IPS DF 6.9 (cell line): ENCODE results near the gene CARD11.
"Not testable (repeated sequence)": the region's sequence is repeated elsewhere in the genome, so short reads cannot be mapped to it uniquely, and the experiment has no call there.

Experiments
- DNase-seq: peaks from one replicate; pipeline ENCODE4 v3.0.0-alpha.2; 2013; ENCODE audit warnings: low read depth, low spot score
- H3K27ac ChIP-seq: one replicate; pipeline ENCODE4 v1.5.1; 2013; ENCODE audit warnings: low read length, control low read depth
- H3K27me3 ChIP-seq: 2 replicates; pipeline ENCODE4 v1.6.1; 2013; ENCODE audit warnings: mild to moderate bottlenecking, low read length; ENCODE audit not compliant: control insufficient read depth, insufficient read depth
- H3K36me3 ChIP-seq: 2 replicates; pipeline ENCODE4 v1.6.1; 2013; ENCODE audit warnings: low read length; ENCODE audit not compliant: control insufficient read depth, insufficient read depth
- H3K4me1 ChIP-seq: 2 replicates; pipeline ENCODE4 v1.6.1; 2013; ENCODE audit warnings: low read length; ENCODE audit not compliant: control insufficient read depth, insufficient read depth
- H3K4me3 ChIP-seq: 2 replicates; pipeline ENCODE4 v1.5.1; 2013; ENCODE audit warnings: mild to moderate bottlenecking, low read length
- H3K9me3 ChIP-seq: 2 replicates; pipeline ENCODE4 v1.6.1; 2013; ENCODE audit warnings: low read length, inconsistent platforms; ENCODE audit not compliant: control insufficient read depth, insufficient read depth
- WGBS: extraction: QIAGEN DNeasy Blood & Tissue Kit; methylation state at CpG from one replicate; pipeline ENCODE4 v1.1.7; 2013; ENCODE audit warnings: mixed read lengths, missing lambda C conversion rate; ENCODE audit not compliant: insufficient read length, insufficient coverage; 5-methylcytosine and 5-hydroxymethylcytosine counted together

The CARD11 gene

DNA sequence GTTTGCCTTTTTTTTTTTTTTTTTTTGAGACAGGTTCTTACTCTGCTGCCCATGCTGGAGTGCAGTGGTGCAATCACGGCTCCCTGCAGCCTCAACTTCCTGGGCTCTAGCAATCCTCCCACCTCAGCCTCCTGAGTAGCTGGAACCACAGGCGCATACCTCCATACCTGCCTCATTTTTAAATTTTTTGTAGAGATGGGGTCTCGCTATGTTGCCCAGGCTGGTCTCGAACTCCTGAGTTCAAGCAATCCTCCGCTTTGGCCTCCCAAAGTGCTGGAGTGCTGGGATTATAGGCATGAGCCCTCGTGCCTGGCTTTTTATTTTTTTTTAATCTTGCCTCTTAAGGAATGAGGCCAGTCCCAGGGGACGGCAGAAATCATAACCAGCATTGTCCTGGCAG lies 5.7 kb downstream of the CARD11 start:
- not testable (repeated sequence) for DNase-seq, H3K36me3 ChIP-seq, H3K27ac ChIP-seq, H3K9me3 ChIP-seq, H3K4me3 ChIP-seq, H3K4me1 ChIP-seq, H3K27me3 ChIP-seq
- WGBS: no CpG with 5 or more reads among the region's 7 CpGs

DNA sequence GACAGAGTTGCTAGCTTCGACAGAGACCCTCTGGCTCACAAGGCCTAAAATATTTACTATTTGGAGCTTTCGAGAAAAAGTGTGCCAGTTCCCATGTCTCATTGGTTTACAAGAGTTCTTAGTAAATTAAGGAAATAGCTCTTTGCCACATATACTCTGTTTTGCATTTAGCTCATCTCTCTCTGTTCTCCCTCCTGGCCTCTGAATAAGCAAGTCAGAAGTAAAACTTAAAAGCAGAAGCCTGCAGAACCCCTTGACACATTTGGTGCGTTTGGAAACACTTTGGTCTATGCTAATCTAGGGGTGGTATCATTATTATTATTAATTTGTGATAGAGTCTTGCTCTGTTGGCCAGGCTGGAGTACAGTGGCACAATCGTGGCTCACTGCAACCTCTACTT lies 6.4 kb downstream of the CARD11 start:
- no peaks in the 10 kb centered on the region for H3K4me1 ChIP-seq
- WGBS: no CpG with 5 or more reads among the region's 4 CpGs
- no peak for DNase-seq
- no peaks in the 10 kb centered on the region for H3K27me3 ChIP-seq
- H3K9me3 ChIP-seq: no peaks in the 10 kb centered on the region
- no peak overlapping the region for H3K4me3 ChIP-seq
- no peak overlapping the region for H3K27ac ChIP-seq
- no peaks in the 10 kb centered on the region for H3K36me3 ChIP-seq

DNA sequence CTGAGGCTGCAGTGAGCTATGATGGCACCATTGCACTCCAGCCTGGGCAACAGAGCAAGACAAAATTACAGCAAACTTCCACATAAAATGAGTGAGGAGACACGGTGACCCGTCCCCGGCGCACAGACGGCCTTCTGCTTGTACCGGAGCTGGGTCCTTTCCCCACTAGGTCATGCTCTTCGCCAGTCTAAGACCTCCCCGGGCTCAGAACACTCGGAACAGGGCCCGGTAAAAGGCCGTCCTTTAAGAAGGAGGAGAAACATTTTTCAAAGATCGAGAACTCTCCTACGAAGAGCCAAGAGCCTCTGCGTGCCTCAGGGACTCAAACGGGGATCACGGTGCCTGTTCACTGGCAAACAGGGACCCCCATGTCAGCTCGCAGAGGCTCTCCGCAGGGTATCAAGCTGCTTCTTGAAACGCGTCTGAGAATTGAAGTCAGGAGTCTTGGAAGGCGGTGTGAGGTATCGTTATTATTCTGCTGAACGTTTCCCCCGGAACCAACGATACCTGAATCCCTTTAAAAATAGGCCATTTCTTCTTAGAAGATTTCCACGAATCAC lies 9.0 kb downstream of the CARD11 start:
- no peaks in the 10 kb centered on the region for H3K4me1 ChIP-seq
- H3K27me3 ChIP-seq: no peaks in the 10 kb centered on the region
- no peak overlapping the region for H3K4me3 ChIP-seq
- no CpG with 5 or more reads among the region's 26 CpGs for WGBS
- no peaks in the 10 kb centered on the region for H3K36me3 ChIP-seq
- H3K27ac ChIP-seq: no peak overlapping the region
- H3K9me3 ChIP-seq: no peaks in the 10 kb centered on the region
- DNase-seq: no peak

DNA sequence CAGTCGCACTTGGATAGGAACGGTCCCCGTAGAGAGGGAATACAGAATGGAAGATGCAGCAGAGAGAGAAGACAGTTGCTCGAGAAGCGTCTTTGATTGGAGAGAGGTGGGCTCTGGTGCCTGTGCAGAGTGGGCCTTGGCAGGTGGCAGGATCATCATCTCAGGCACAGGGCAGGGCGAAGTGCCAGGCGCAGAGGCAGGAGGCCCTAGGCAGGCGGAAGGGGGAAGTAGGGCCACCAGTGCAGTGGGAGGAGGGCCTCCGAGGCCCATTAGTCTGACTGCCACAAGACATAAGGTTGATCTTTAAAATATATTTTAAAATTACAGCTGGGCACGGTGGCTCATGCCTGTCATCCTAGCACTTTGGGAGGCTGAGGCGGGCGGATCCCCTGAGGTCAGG lies 10.1 kb downstream of the CARD11 start:
- Histone ChIP-seq H3K27me3 (no peaks in the 10 kb centered on the region), H3K36me3 (no peaks in the 10 kb centered on the region), H3K4me3 (no peak overlapping the region), H3K4me1 (no peaks in the 10 kb centered on the region), H3K27ac (no peak overlapping the region), H3K9me3 (no peaks in the 10 kb centered on the region)
- no CpG with 5 or more reads among the region's 12 CpGs for WGBS
- no peak for DNase-seq

DNA sequence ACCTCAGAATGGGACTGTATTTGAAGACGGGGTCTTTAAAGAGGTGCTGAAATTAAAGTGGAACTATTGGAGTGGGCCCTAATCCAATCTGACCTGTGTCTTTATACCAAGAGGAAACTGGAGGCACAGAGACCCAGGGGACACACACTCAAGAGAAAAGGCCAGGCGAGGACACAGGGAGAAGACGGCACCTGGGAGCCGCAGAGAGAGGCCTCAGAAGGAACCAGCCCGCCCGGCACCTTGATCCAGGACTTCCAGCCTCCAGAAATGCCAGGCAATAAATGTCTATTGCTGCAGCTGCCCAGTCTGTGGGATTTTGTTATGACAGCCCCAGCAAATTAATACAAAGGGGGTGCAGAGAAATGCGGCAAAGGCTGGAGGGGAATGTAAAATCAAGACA lies 10.5 kb downstream of the CARD11 start:
- DNase-seq: no peak
- Histone ChIP-seq H3K4me1 (no peaks in the 10 kb centered on the region), H3K27me3 (no peaks in the 10 kb centered on the region), H3K27ac (no peak overlapping the region), H3K4me3 (no peak overlapping the region), H3K36me3 (no peaks in the 10 kb centered on the region), H3K9me3 (no peaks in the 10 kb centered on the region)
- no CpG with 5 or more reads among the region's 7 CpGs for WGBS

GRCh38 chr7:3032256-3032655 lies 11.4 kb downstream of the CARD11 start:
- DNase-seq: no peak
- Histone ChIP-seq H3K36me3 (no peaks in the 10 kb centered on the region), H3K27me3 (no peaks in the 10 kb centered on the region), H3K27ac (no peak overlapping the region), H3K4me3 (no peak overlapping the region), H3K4me1 (no peaks in the 10 kb centered on the region), H3K9me3 (no peaks in the 10 kb centered on the region)
- WGBS: no CpG with 5 or more reads among the region's 4 CpGs

GRCh38 chr7:3029138-3029537 lies 14.5 kb downstream of the CARD11 start:
- Histone ChIP-seq H3K27me3 (no peaks in the 10 kb centered on the region), H3K4me1 (no peaks in the 10 kb centered on the region), H3K27ac (no peak overlapping the region), H3K4me3 (no peak overlapping the region), H3K9me3 (no peaks in the 10 kb centered on the region), H3K36me3 (no peaks in the 10 kb centered on the region)
- no peak for DNase-seq
- no CpG with 5 or more reads among the region's 9 CpGs for WGBS

DNA sequence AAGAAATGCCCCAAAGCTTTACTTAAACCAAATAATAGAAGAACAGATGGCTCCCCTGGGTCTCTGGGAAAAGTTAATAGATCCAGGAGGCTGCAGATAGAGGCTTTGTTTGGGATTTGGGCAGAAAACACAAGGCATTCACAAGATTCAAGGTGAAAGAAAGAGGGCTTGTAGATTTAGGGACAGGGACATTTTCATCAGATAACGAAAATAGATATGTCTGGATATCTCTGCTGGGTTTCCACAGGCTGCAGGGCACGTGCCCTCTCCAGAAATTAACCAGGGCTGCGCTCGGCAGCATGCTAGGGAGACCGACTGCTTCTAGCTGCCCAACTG lies 14.9 kb downstream of the CARD11 start:
- no peak for DNase-seq

DNA sequence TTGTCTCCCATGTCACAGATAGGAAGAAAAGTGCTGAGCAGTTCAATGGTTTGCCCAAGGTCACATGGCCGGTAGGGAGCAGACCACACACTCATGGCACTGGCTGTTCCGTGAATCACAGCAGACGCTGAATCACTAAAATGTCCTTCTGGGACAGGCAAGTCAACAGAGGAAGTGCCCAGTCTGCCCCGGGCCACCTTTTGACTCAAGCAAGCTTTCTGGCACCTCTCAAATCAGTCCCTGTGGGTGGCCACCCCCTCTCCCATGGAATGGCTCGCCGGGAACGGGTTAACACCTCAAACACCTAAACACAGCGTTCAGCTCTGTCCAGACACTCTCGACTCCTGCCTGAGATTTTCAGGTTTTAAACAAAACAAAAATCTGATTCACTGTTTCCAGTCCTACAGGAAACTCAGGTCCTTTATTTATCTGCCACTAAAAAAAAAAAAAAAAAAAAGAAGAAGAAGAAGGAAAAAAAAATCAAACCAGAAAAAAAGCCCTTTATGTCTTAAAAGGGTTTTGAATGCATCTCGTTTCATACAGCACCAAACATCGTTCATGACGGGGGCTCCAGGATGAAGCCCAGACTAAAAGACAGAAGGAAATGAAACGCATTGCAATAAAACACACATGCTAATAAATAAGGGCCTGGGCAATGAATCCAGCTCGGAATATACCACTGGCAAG lies 15.5 kb downstream of the CARD11 start:
- Histone ChIP-seq H3K27me3 (no peaks in the 10 kb centered on the region), H3K36me3 (no peaks in the 10 kb centered on the region), H3K9me3 (no peaks in the 10 kb centered on the region), H3K4me1 (no peaks in the 10 kb centered on the region), H3K4me3 (no peak overlapping the region), H3K27ac (no peak overlapping the region)
- no peak for DNase-seq
- no CpG with 5 or more reads among the region's 14 CpGs for WGBS

More for the DNA sequence above, 14.9 kb downstream of the CARD11 start:
- Histone ChIP-seq H3K4me3 (no peak overlapping the region), H3K4me1 (no peaks in the 10 kb centered on the region), H3K36me3 (no peaks in the 10 kb centered on the region), H3K9me3 (no peaks in the 10 kb centered on the region), H3K27ac (no peak overlapping the region), H3K27me3 (no peaks in the 10 kb centered on the region)
- no CpG with 5 or more reads among the region's 5 CpGs for WGBS

DNA sequence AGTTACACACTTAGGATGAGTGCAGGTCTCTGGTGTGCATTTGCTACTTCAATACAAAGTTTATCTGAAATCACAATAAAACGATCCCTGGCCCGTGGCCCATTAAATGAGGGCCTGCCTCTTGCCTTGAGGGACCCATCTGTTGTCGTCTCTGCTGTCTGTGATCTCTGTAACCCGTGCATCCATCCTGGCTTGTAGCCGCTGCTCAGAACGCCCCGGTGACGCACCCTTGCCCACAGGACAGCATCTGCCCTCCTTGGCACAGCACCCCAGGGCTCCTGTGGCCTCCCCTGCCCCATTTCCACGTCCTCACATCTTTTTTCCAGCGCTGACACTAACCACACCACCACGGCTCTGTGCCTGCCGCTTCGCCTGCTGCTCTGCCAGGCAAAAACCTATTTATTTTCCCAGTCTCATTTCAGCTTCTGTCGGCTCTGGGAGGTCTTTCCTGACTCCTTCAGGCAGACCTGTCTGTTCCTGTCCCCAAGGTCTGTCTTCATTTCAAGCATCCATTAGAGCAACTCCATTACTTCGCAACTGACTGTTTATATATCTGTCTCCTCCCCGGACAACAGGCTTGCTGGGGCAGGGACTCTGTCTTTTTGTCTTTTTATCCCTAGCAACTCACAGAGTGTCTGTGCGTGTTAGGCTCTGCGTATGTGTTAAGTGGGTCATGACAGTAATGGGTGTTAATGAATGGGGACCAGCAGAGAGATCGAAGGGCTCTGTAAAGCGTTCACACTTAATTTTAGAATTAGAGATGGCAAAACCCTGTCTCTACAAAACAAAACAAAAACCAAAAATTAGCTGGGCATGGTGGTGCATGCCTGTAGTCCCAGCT lies 16.4 kb downstream of the CARD11 start:
- H3K4me1 ChIP-seq: no peaks in the 10 kb centered on the region
- H3K9me3 ChIP-seq: no peaks in the 10 kb centered on the region
- H3K36me3 ChIP-seq: no peaks in the 10 kb centered on the region
- no peak for DNase-seq
- no peak overlapping the region for H3K4me3 ChIP-seq
- no CpG with 5 or more reads among the region's 20 CpGs for WGBS
- H3K27me3 ChIP-seq: no peaks in the 10 kb centered on the region
- no peak overlapping the region for H3K27ac ChIP-seq
